Uterus (tissue), 4 donors: ENCODE measurements around the gene HOXA11. TPM values are rescaled to one million over a fixed set of nuclear protein-coding genes. Genes with fewer than 3 reads are reported as not detected.

Experiments used
- DNase-seq, 2 donors: peaks; one replicate each; pipeline ENCODE4 v3.0.0-alpha.2; 2019 to 2020
- H3K27ac ChIP-seq, 2 donors: fragments of 200-600 bp; sonication (generic); 1 replicate in 1 of 2; 2 replicates in 1 of 2; pipeline ENCODE4 v1.5.1; 2016 to 2018
- H3K27me3 ChIP-seq, 2 donors: fragments of 200-600 bp; sonication (generic); one replicate each; pipeline ENCODE4 v1.5.1; 2018 to 2019; ENCODE audit warnings: control low read depth in 1 of 2
- H3K36me3 ChIP-seq, 2 donors: fragments of 200-600 bp; sonication (generic); one replicate each; pipeline ENCODE4 v1.5.1; 2019; ENCODE audit warnings: control low read depth in 1 of 2
- H3K4me1 ChIP-seq, 2 donors: fragments of 200-600 bp; sonication (generic); one replicate each; pipeline ENCODE4 v1.5.1; 2018 to 2019; ENCODE audit warnings: control low read depth in 1 of 2
- H3K4me3 ChIP-seq, 2 donors: fragments of 200-600 bp; sonication (generic); 1 replicate in 1 of 2; 2 replicates in 1 of 2; pipeline ENCODE4 v1.5.1; 2018 to 2019; ENCODE audit warnings: mild to moderate bottlenecking in 1 of 2
- H3K9me3 ChIP-seq, 2 donors: fragments of 200-600 bp; sonication (generic); one replicate each; pipeline ENCODE4 v1.5.1; 2019; ENCODE audit warnings: control low read depth in 1 of 2
- POLR2A ChIP-seq, 2 donors: fragments of 450-650 bp; IDR thresholded peaks; one replicate each; pipeline ENCODE4 v1.6.1; 2016; ENCODE audit warnings: antibody characterized with exemption in 2 of 2, mild to moderate bottlenecking in 1 of 2, moderate library complexity in 1 of 2
- intact Hi-C: fragments of 100-400 bp; cut with DNase I; formaldehyde crosslinking; loops from one replicate; pipeline ENCODE4 v1.15.1; 2023; ENCODE audit warnings: low total_unique reads
- microRNA counts, 2 donors: library from miRNA; unstranded; fragments of <30 nt; microRNA quantifications; one replicate each; lab custom pipeline; 2016 to 2017
- microRNA-seq: library from miRNA; unstranded; fragments of <30 nt; microRNA quantifications from one replicate; pipeline ENCODE4, GENCODE V29; 2016; ENCODE audit warnings: borderline microRNAs expressed, borderline replicate concordance
- small RNA-seq: library from RNA; depleted of rRNA; stranded (forward); fragments of <200 nt; gene quantifications from one replicate; pipeline ENCODE3, GENCODE V24; 2016
- total RNA-seq, 4 donors: library from RNA; depleted of rRNA in 3 of 4; stranded (reverse); fragments of >200 nt in 3 of 4; gene quantifications; one replicate each; pipeline versions ENCODE4 v1.1.0 to v1.2.4, GENCODE V29; 2014 to 2023
- TF ChIP-seq, protein P1 (sequence below), 4 experiments: fragments of 200-600 bp in 2 of 4; fragments of 450-650 bp in 2 of 4; sonication (generic) in 2 of 4; IDR thresholded peaks; one replicate each; pipeline ENCODE4 v1.5.1; 2016 to 2019; ENCODE audit warnings: antibody characterized with exemption in 4 of 4, mild to moderate bottlenecking in 2 of 4, moderate library complexity in 1 of 4
- donor health status: DM: yes; HTN: yes; CAD: no.

Gene HOXA11
- total RNA-seq, 4 donors from 2014 or later, result 32.4 to 82.0 (median 57.8) TPM

DNA sequence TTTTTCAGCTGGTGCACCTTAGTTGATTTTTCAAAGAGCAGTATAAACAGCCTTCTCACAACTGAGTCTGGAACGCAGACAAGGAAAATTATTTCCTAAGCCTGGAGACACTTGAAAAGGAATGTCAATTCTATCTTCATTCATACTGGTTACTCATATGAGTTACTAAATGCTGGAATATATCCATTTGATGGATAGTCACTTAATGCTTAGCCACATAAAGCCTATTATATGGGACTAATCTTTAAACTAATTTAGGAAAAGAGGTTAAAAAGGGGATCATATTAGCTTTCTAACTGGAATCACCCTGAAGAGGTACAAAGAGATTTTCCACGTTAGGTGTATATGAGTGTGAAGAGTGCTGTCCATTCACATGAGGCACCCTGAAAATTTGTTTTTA is 52.8 kb downstream of the HOXA11 start:
- H3K9me3 ChIP-seq, result no peaks in the 10 kb centered on the region
- intact Hi-C loops, result no loop called here
- H3K4me3 ChIP-seq, result no peak overlapping the region
- H3K27me3 ChIP-seq, result no peaks in the 10 kb centered on the region
- no peak for DNase-seq
- H3K27ac ChIP-seq, result no peak overlapping the region
- peaks cover 0 to 3% of the 10 kb centered on the region in 2 donors for H3K4me1 ChIP-seq
- TF ChIP-seq POLR2A (IDR thresholded peaks at IDR 0.05), result no peak
- TF ChIP-seq, protein P1, sequence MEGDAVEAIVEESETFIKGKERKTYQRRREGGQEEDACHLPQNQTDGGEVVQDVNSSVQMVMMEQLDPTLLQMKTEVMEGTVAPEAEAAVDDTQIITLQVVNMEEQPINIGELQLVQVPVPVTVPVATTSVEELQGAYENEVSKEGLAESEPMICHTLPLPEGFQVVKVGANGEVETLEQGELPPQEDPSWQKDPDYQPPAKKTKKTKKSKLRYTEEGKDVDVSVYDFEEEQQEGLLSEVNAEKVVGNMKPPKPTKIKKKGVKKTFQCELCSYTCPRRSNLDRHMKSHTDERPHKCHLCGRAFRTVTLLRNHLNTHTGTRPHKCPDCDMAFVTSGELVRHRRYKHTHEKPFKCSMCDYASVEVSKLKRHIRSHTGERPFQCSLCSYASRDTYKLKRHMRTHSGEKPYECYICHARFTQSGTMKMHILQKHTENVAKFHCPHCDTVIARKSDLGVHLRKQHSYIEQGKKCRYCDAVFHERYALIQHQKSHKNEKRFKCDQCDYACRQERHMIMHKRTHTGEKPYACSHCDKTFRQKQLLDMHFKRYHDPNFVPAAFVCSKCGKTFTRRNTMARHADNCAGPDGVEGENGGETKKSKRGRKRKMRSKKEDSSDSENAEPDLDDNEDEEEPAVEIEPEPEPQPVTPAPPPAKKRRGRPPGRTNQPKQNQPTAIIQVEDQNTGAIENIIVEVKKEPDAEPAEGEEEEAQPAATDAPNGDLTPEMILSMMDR (IDR thresholded peaks at IDR 0.05), result no peak
- H3K36me3 ChIP-seq, result no peaks in the 10 kb centered on the region

- Histone ChIP-seq H3K36me3 (no peaks in the 10 kb centered on the region), H3K27ac (peak overlapping the region; percentile 82), H3K27me3 (no peaks in the 10 kb centered on the region), H3K4me3 (peak overlapping the region; percentile 62 to 64), H3K4me1 (peaks cover 0 to 3% of the 10 kb centered on the region in 2 donors), H3K9me3 (no peaks in the 10 kb centered on the region)
- TF ChIP-seq, protein P1 (IDR thresholded peaks at IDR 0.05), result no peak
- no peak for TF ChIP-seq POLR2A (IDR thresholded peaks at IDR 0.05)
- intact Hi-C loops, result no loop called here
- DNase-seq, result no peak
These were observed 53.6 kb downstream of the HOXA11 start for GRCh38 chr7:27131390-27131819.

MicroRNAs within 50 kb of the gene (microRNA counts, 767-probe panel; counts per million panel counts)
- microRNA hsa-miR-196b-5p (lab: Ali Mortazavi, UCI), result 6,707 to 7,908 counts per million in 2 donors

Small RNAs within 50 kb of the gene (microRNA-seq; reads per million reads assigned to microRNA genes)
- gene MIR196B, result 12,289 reads per million, percentile 93 among the genes with 10 or more reads in this experiment

Small RNAs within 50 kb of the gene (small RNA-seq; reads per million reads assigned to genes)
- gene AC004080.5, result not detected
- not detected for gene RF02140
- gene RF02141, result not detected

Other genes with a start within 250 kb of the HOXA11 start
- gene HOXA1, start 89.2 kb downstream of the HOXA11 start, total RNA-seq, result 1 to 10 TPM in 3 of 4 donors, under 1 TPM in 1; 0.28 to 2.0 (median 1.5) TPM
- gene HOXA2, start 82.5 kb downstream of the HOXA11 start, total RNA-seq, result 1 to 10 TPM in 2 of 4 donors, not detected in 2; 1.8 to 6.5 TPM
- 1 to 10 TPM in 1 of 4 donors, under 1 TPM in 2, not detected in 1; 0.14 to 7.7 (median 0.26) TPM for gene HOXA4, start 54.5 kb downstream of the HOXA11 start, total RNA-seq
- gene HOXA5, start 41.6 kb downstream of the HOXA11 start, total RNA-seq, result 10 to 100 TPM; 10.7 to 61.0 (median 18.9) TPM
- gene HOXA6, start 37.5 kb downstream of the HOXA11 start, total RNA-seq, result 10 to 100 TPM in 3 of 4 donors, 1 to 10 TPM in 1; 1.8 to 19.1 (median 15.4) TPM
- 10 to 100 TPM in 2 of 4 donors, 1 to 10 TPM in 2; 1.0 to 34.5 (median 19.0) TPM for gene HOXA3, start 32.6 kb downstream of the HOXA11 start, total RNA-seq
- gene HOXA7, start 28.6 kb downstream of the HOXA11 start, total RNA-seq, result 1 to 10 TPM in 3 of 4 donors, under 1 TPM in 1; 0.26 to 9.1 (median 5.2) TPM
- 10 to 100 TPM in 3 of 4 donors, 1 to 10 TPM in 1; 2.3 to 26.4 (median 22.4) TPM for gene HOXA9, start 19.7 kb downstream of the HOXA11 start, total RNA-seq
- gene HOXA10, start 10.9 kb downstream of the HOXA11 start, total RNA-seq, result 100 to 1,000 TPM in 1 of 4 donors, 10 to 100 TPM in 3; 50.0 to 114 (median 69.0) TPM
- gene HOXA13, start 14.9 kb upstream of the HOXA11 start, total RNA-seq, result 10 to 100 TPM in 1 of 4 donors, 1 to 10 TPM in 1, under 1 TPM in 2; 0.40 to 27.5 (median 1.1) TPM
- gene EVX1, start 57.6 kb upstream of the HOXA11 start, total RNA-seq, result under 1 TPM in 1 of 4 donors, not detected in 3; 0.21 TPM